ENCODE results near the gene RBCK1. TPM values are rescaled to one million over a fixed set of nuclear protein-coding genes. Genes with fewer than 3 reads are reported as not detected.

RBCK1 gene
- total RNA-seq, 2 experiments from 2014 or later, result 122 to 130 TPM

- no peak for DNase-seq
- ATAC-seq, result no peak
- Mint-ChIP-seq H3K9me3 (no peaks in the 10 kb centered on the region), H3K27me3 (no peaks in the 10 kb centered on the region), H3K36me3 (ENCODE audit: low read depth) (peaks cover 33% of the 10 kb centered on the region), H3K4me3 (no peak overlapping the region), H3K27ac (no peak overlapping the region), H3K4me1 (ENCODE audit: low read depth) (peaks cover 18% of the 10 kb centered on the region)
- ChIA-PET CTCF (interaction anchor here (0.6 to 2.5 kb wide), 11 partner anchors 10 to 166 kb away, joined by 3 to 8 read pairs (median 5); no protein-coding TSS in a partner anchor), POLR2A (no interaction called here)
- TF ChIP-seq CTCF (IDR thresholded peaks at IDR 0.05), result no peak
- intact Hi-C loops (cut with micrococcal nuclease), result loop anchor here (1.0 kb wide), 1 partner anchor 125 kb away; no protein-coding TSS in a partner anchor
These were observed 71.4 kb downstream of the RBCK1 start for GRCh38 chr20:479487-479886.

GRCh38 chr20:480044-480443 lies 71.9 kb downstream of the RBCK1 start:
- TF ChIP-seq CTCF (IDR thresholded peaks at IDR 0.05), result no peak
- H3K27ac Mint-ChIP-seq, result peak overlapping the region; percentile 16
- DNase-seq (no peak), ATAC-seq (no peak)
- peaks cover 18% of the 10 kb centered on the region for H3K4me1 Mint-ChIP-seq (ENCODE audit: low read depth)
- H3K4me3 Mint-ChIP-seq, result no peak overlapping the region
- H3K9me3 Mint-ChIP-seq, result no peaks in the 10 kb centered on the region
- ChIA-PET CTCF (interaction anchor here (0.6 to 2.2 kb wide), 6 partner anchors 11 to 1803 kb away, joined by 3 to 8 read pairs (median 4); no protein-coding TSS in a partner anchor), POLR2A (no interaction called here)
- peaks cover 36% of the 10 kb centered on the region for H3K36me3 Mint-ChIP-seq (ENCODE audit: low read depth)
- H3K27me3 Mint-ChIP-seq, result no peaks in the 10 kb centered on the region
- intact Hi-C loops (cut with micrococcal nuclease), result no loop called here

GRCh38 chr20:481167-481566 lies 73.1 kb downstream of the RBCK1 start:
- peaks cover 43% of the 10 kb centered on the region for H3K36me3 Mint-ChIP-seq (ENCODE audit: low read depth)
- CTCF ChIA-PET, result interaction anchor here (0.6 to 2.5 kb wide), 4 partner anchors 8 to 126 kb away, joined by 3 to 10 read pairs (median 6); no protein-coding TSS in a partner anchor
- POLR2A ChIA-PET, result interaction anchor here (0.6 kb wide), 1 partner anchor 185 kb away, joined by 3 read pairs; no protein-coding TSS in a partner anchor

More at GRCh38 chr20:481167-481566, 73.1 kb downstream of the RBCK1 start:
- Mint-ChIP-seq H3K27ac (no peak overlapping the region), H3K4me1 (ENCODE audit: low read depth) (peaks cover 18% of the 10 kb centered on the region), H3K9me3 (no peaks in the 10 kb centered on the region), H3K27me3 (no peaks in the 10 kb centered on the region), H3K4me3 (no peak overlapping the region)
- ATAC-seq (peak; percentile 34), DNase-seq (no peak)
- intact Hi-C loops (cut with micrococcal nuclease), result no loop called here
- no peak for TF ChIP-seq CTCF (IDR thresholded peaks at IDR 0.05)

Other genes starting within 250 kb of the RBCK1 start
- not detected for gene DEFB128, start 218.6 kb upstream of the RBCK1 start, total RNA-seq
- gene DEFB129, start 181.0 kb upstream of the RBCK1 start, total RNA-seq, result not detected
- gene DEFB132, start 150.6 kb upstream of the RBCK1 start, total RNA-seq, result not detected
- 1 to 10 TPM; 7.1 to 7.4 TPM for gene C20orf96, start 117.5 kb upstream of the RBCK1 start, total RNA-seq
- gene ZCCHC3, start 110.7 kb upstream of the RBCK1 start, total RNA-seq, result 10 to 100 TPM; 17.8 to 18.0 TPM
- gene SOX12, start 82.7 kb upstream of the RBCK1 start, total RNA-seq, result 10 to 100 TPM; 12.8 to 13.0 TPM
- 1 to 10 TPM; 8.0 to 8.7 TPM for gene NRSN2, start 61.2 kb upstream of the RBCK1 start, total RNA-seq
- gene TRIB3, start 27.5 kb upstream of the RBCK1 start, total RNA-seq, result 10 to 100 TPM; 59.5 to 62.5 TPM
- 10 to 100 TPM; 22.2 to 23.8 TPM for gene TBC1D20, start 54.2 kb downstream of the RBCK1 start, total RNA-seq
- 100 to 1,000 TPM; 169 to 174 TPM for gene CSNK2A1, start 135.5 kb downstream of the RBCK1 start, total RNA-seq
- under 1 TPM in 1 of 2 experiments, not detected in 1; 0.23 TPM for gene TCF15, start 202.0 kb downstream of the RBCK1 start, total RNA-seq
- 1 to 10 TPM; 9.4 to 9.8 TPM for gene SRXN1, start 244.9 kb downstream of the RBCK1 start, total RNA-seq

Measured in activated CD8-positive, alpha-beta T cell treated with anti-CD3 and anti-CD28 coated beads for 36 hours (primary cell).